Gastroesophageal sphincter (tissue), 3 donors: ENCODE data around the gene KRTAP10-6.

Experiments
- CTCF ChIP-seq, 4 experiments: fragments of 200-600 bp in 2 of 4; fragments of 450-650 bp in 2 of 4; sonication (generic) in 1 of 4; IDR thresholded peaks; one replicate each; pipeline ENCODE4 v1.5.1; 2017 to 2019; ENCODE audit warnings: antibody characterized with exemption in 4 of 4, mild to moderate bottlenecking in 2 of 4, moderate library complexity in 2 of 4
- POLR2A ChIP-seq, 2 donors: fragments of 450-650 bp; IDR thresholded peaks; one replicate each; pipeline ENCODE4 v1.6.1; 2017; ENCODE audit warnings: antibody characterized with exemption in 2 of 2, mild to moderate bottlenecking in 2 of 2, moderate library complexity in 1 of 2

GRCh38 chr21:44558695-44559094 lies 33.6 kb downstream of the KRTAP10-6 start, which contains the start of gene KRTAP10-3:
- TF ChIP-seq POLR2A (IDR thresholded peaks at IDR 0.05) (no peak), CTCF (IDR thresholded peaks at IDR 0.05) (no peak)
